Endothelial cell of umbilical vein (primary cell): Measurements from ENCODE around the gene PPP1R9A. TPM values are rescaled to one million over a fixed set of nuclear protein-coding genes. Genes with fewer than 3 reads are reported as not detected.

ENCODE experiments used
- BruUV-seq: library from RNA; stranded (reverse); fragments of 400-500 nt; replicated peaks from 2 replicates; lab custom pipeline; 2021; lab: Mats Ljungman, UMichigan
- CTCF ChIA-PET: fragments of 300-600, 350-600 bp; sonication (Branson Sonifier 250); formaldehyde crosslinking; loops from one replicate; lab custom pipeline; 2021; ENCODE audit warnings: antibody characterized with exemption, inconsistent platforms; lab: Charles Lee
- POLR2A ChIA-PET: fragments of 300-600, 350-600 bp; sonication (Branson Sonifier 250); formaldehyde crosslinking; loops from one replicate; lab custom pipeline; 2021; ENCODE audit warnings: antibody characterized with exemption, inconsistent platforms; lab: Charles Lee
- DNase-seq: peaks from one replicate; pipeline ENCODE4 v3.0.0-alpha.2; 2011; ENCODE audit warnings: low read depth, low spot score
- FAIRE-seq: peaks from 2 replicates; lab custom pipeline; 2011; peaks lifted over from hg19 to GRCh38; lab: Jason Lieb, UNC
- H2AFZ ChIP-seq: 2 replicates; pipeline ENCODE4 v1.6.0; 2012; ENCODE audit warnings: low read depth, low read length, control low read depth, inconsistent platforms
- H3K27ac ChIP-seq: 2 replicates; pipeline ENCODE4 v1.5.1; 2011; ENCODE audit warnings: low read depth, mild to moderate bottlenecking, control low read depth, low read length, moderate library complexity; ENCODE audit not compliant: insufficient read depth
- H3K27me3 ChIP-seq, 2 experiments: 2 replicates each; pipeline versions ENCODE4 v1.6.0 to v1.6.1; 2011; ENCODE audit warnings: low read length in 2 of 2, mixed read lengths in 1 of 2; ENCODE audit not compliant: control insufficient read depth in 2 of 2, insufficient read depth in 2 of 2
- H3K36me3 ChIP-seq, 2 experiments: 2 replicates in 1 of 2; 3 replicates in 1 of 2; pipeline ENCODE4 v1.5.1; 2011; ENCODE audit warnings: low read length in 2 of 2, mild to moderate bottlenecking in 1 of 2, moderate library complexity in 1 of 2; ENCODE audit not compliant: control insufficient read depth in 2 of 2, insufficient read depth in 2 of 2; ENCODE audit errors: extremely low read depth in 1 of 2
- H3K4me1 ChIP-seq: 3 replicates; pipeline ENCODE4 v1.5.1; 2011; ENCODE audit warnings: mild to moderate bottlenecking, low read length; ENCODE audit not compliant: control insufficient read depth, insufficient read depth; ENCODE audit errors: extremely low read depth
- H3K4me2 ChIP-seq: 2 replicates; pipeline ENCODE4 v1.6.1; 2011; ENCODE audit warnings: low read length, control low read depth, mixed read lengths; ENCODE audit not compliant: insufficient read depth
- H3K4me3 ChIP-seq, 3 experiments: fragments of 200-600 bp in 1 of 3; sonication (generic), shearing (Covaris generic) in 1 of 3; replicated peaks in 1 of 3; 2 replicates each; pipeline ENCODE4 v1.5.1; 2011 to 2016; ENCODE audit warnings: control low read depth in 3 of 3, low read length in 3 of 3, mild to moderate bottlenecking in 2 of 3, inconsistent platforms in 1 of 3, low read depth in 1 of 3, moderate library complexity in 1 of 3; ENCODE audit not compliant: insufficient read depth in 1 of 3
- H3K79me2 ChIP-seq: 2 replicates; pipeline ENCODE4 v1.6.0; 2012; ENCODE audit warnings: low read length, inconsistent platforms; ENCODE audit not compliant: control insufficient read depth, insufficient read depth
- H3K9ac ChIP-seq: replicated peaks from 2 replicates; pipeline ENCODE3; 2011; ENCODE audit warnings: low read length, control low read depth; ENCODE audit not compliant: insufficient read depth; ENCODE audit errors: extremely low read depth
- H3K9me1 ChIP-seq: replicated peaks from 3 replicates; pipeline ENCODE4 v1.6.0; 2011; ENCODE audit warnings: mild to moderate bottlenecking, low read length; ENCODE audit not compliant: control insufficient read depth, insufficient read depth; ENCODE audit errors: extremely low read depth
- H3K9me3 ChIP-seq: replicated peaks from 2 replicates; pipeline ENCODE4 v1.5.1; 2012; ENCODE audit warnings: low read length, inconsistent platforms; ENCODE audit not compliant: control insufficient read depth, insufficient read depth
- H4K20me1 ChIP-seq: replicated peaks from 2 replicates; pipeline ENCODE3; 2011; ENCODE audit warnings: mild to moderate bottlenecking, low read length; ENCODE audit not compliant: control insufficient read depth, insufficient read depth; ENCODE audit errors: extremely low read depth
- CTCF ChIP-seq, 2 donors: IDR thresholded peaks; 1 replicate in 1 of 2; 2 replicates in 1 of 2; pipeline ENCODE4 v1.5.1; 2011; ENCODE audit warnings: low read length in 2 of 2, mild to moderate bottlenecking in 2 of 2, moderate library complexity in 2 of 2, control low read depth in 1 of 2, inconsistent platforms in 1 of 2, low read depth in 1 of 2; ENCODE audit not compliant: insufficient read depth in 1 of 2; ENCODE audit errors: extremely low read depth in 1 of 2
- EZH2 ChIP-seq: IDR thresholded peaks from 2 replicates; pipeline ENCODE4 v1.6.1; 2012; ENCODE audit warnings: borderline replicate concordance, low read depth, mild to moderate bottlenecking, moderate library complexity, low read length, inconsistent platforms; ENCODE audit not compliant: severe bottlenecking
- FOS ChIP-seq: IDR thresholded peaks from 2 replicates; pipeline ENCODE4 v1.6.1; 2011; ENCODE audit warnings: mild to moderate bottlenecking, low read length, moderate library complexity, borderline replicate concordance; ENCODE audit not compliant: insufficient read depth
- GATA2 ChIP-seq: IDR thresholded peaks from 2 replicates; pipeline ENCODE4 v1.7.0; 2011; ENCODE audit warnings: low read depth, mild to moderate bottlenecking, moderate library complexity, mixed read lengths, low read length; ENCODE audit not compliant: insufficient read length, insufficient read depth
- JUN ChIP-seq: IDR thresholded peaks from 2 replicates; pipeline ENCODE4 v1.6.1; 2011; ENCODE audit warnings: borderline replicate concordance, low read depth; ENCODE audit not compliant: insufficient read length, insufficient read depth
- MAX ChIP-seq: IDR thresholded peaks from 2 replicates; pipeline ENCODE4 v1.6.1; 2011; ENCODE audit not compliant: insufficient read depth, insufficient read length
- MYC ChIP-seq: IDR thresholded peaks from one replicate; pipeline ENCODE4 v1.6.1; 2011; ENCODE audit warnings: mild to moderate bottlenecking, low read depth, low read length
- POLR2A ChIP-seq: IDR thresholded peaks from 2 replicates; pipeline ENCODE4 v1.6.1; 2012; ENCODE audit warnings: low read depth, mild to moderate bottlenecking, control low read depth, low read length
- POLR2AphosphoS5 ChIP-seq: IDR thresholded peaks from 2 replicates; pipeline ENCODE4 v1.6.1; 2012; ENCODE audit warnings: low read depth, mild to moderate bottlenecking, control low read depth, low read length, moderate library complexity; ENCODE audit not compliant: insufficient read depth
- dilution Hi-C: fragments of 300-500 bp; cut with MboI; formaldehyde crosslinking; loops from one replicate; pipeline ENCODE4 v1.15.0; 2019; ENCODE audit warnings: low sequenced_read_pairs; ENCODE audit not compliant: extremely low pct_ligation_motif_present
- intact Hi-C: fragments of 100-400 bp; cut with micrococcal nuclease; formaldehyde crosslinking; loops from one replicate; pipeline ENCODE4 v1.10.0; 2022
- polyA plus RNA-seq, 4 experiments: library from polyadenylated mRNA; depleted of rRNA in 3 of 4; stranded (reverse) in 3 of 4; unstranded in 1 of 4; fragments of >200 nt; gene quantifications; 2 replicates each; pipeline versions ENCODE4 v1.2.1 to v1.2.3, GENCODE V29; 2011 to 2012; ENCODE audit warnings: missing spikeins in 1 of 4
- total RNA-seq: library from RNA; stranded (reverse); gene quantifications from 2 replicates; pipeline ENCODE4 v1.2.3, GENCODE V29; 2021

PPP1R9A gene
- total and polyA plus RNA-seq, 2 donors (not counting 3 experiments of a cell fraction or from before 2014, with no cell fraction given) = 0.50 to 3.0 TPM

- H3K4me2 ChIP-seq = no peak overlapping the region
- BruUV-seq = no TSS peak
- intact Hi-C loops = no loop called here
- H3K27me3 ChIP-seq = no peaks in the 10 kb centered on the region
- CTCF ChIA-PET = interaction anchor here (0.7 kb wide), 1 partner anchor 8 kb away, joined by 3 read pairs; no protein-coding TSS in a partner anchor
- dilution Hi-C loops = no loop called here
- DNase-seq (no peak), FAIRE-seq (no peak)
- H3K9me3 ChIP-seq = no peaks in the 10 kb centered on the region
- no peaks in the 10 kb centered on the region for H3K79me2 ChIP-seq
- no peak overlapping the region for H3K27ac ChIP-seq
- H3K9ac ChIP-seq = no peak overlapping the region
- no peaks in the 10 kb centered on the region for H3K36me3 ChIP-seq
- no peak for TF ChIP-seq JUN
- no peak for TF ChIP-seq GATA2
- no peak for TF ChIP-seq POLR2A
- no peak for TF ChIP-seq EZH2
- no peak for TF ChIP-seq MYC
- TF ChIP-seq MAX = no peak
- TF ChIP-seq POLR2AphosphoS5 = no peak
- no peak for TF ChIP-seq FOS
- no peak for TF ChIP-seq CTCF (IDR thresholded peaks at IDR 0.05; ENCODE audit: extremely low read depth in 1 of 2, insufficient read depth in 1 of 2, low read depth in 1 of 2, low read length in 2 of 2)
- no peak overlapping the region for H3K4me3 ChIP-seq
- H3K4me1 ChIP-seq = no peaks in the 10 kb centered on the region
- no peaks in the 10 kb centered on the region for H3K9me1 ChIP-seq
- H4K20me1 ChIP-seq = no peaks in the 10 kb centered on the region
- POLR2A ChIA-PET = no interaction called here
- no peak overlapping the region for H2AFZ ChIP-seq
Observed at GRCh38 chr7:95317546-95317945, 410.2 kb downstream of the PPP1R9A start.
